Liver (tissue), 9 donors: ENCODE results near the gene GZMM. TPM values are rescaled to one million over a fixed set of nuclear protein-coding genes. Genes with fewer than 3 reads are reported as not detected.

ENCODE experiments used
- DNase-seq: peaks from one replicate; pipeline ENCODE4 v3.0.0-alpha.2; 2017; ENCODE audit warnings: low spot score
- H3K27ac ChIP-seq, 2 donors: one replicate each; pipeline ENCODE4 v1.7.0; 2013; ENCODE audit warnings: inconsistent platforms in 2 of 2, low read length in 2 of 2, control low read depth in 1 of 2, low read depth in 1 of 2, mild to moderate bottlenecking in 1 of 2
- H3K27me3 ChIP-seq, 4 donors: one replicate each; pipeline versions ENCODE4 v1.6.1 to v1.7.0; 2013; ENCODE audit warnings: low read length in 3 of 4, inconsistent platforms in 1 of 4, mild to moderate bottlenecking in 1 of 4, moderate library complexity in 1 of 4; ENCODE audit not compliant: control insufficient read depth in 4 of 4, insufficient read depth in 4 of 4
- H3K36me3 ChIP-seq, 4 donors: one replicate each; pipeline versions ENCODE4 v1.6.1 to v1.7.0; 2013; ENCODE audit warnings: low read length in 3 of 4, mild to moderate bottlenecking in 3 of 4, low read depth in 1 of 4, moderate library complexity in 1 of 4; ENCODE audit not compliant: control insufficient read depth in 4 of 4, insufficient read depth in 3 of 4
- H3K4me1 ChIP-seq, 4 donors: one replicate each; pipeline versions ENCODE4 v1.6.1 to v1.7.0; 2013; ENCODE audit warnings: low read length in 3 of 4, mild to moderate bottlenecking in 3 of 4, moderate library complexity in 1 of 4; ENCODE audit not compliant: control insufficient read depth in 4 of 4, insufficient read depth in 4 of 4
- H3K4me3 ChIP-seq, 3 donors: one replicate each; pipeline versions ENCODE4 v1.6.1 to v1.7.0; 2013; ENCODE audit warnings: low read length in 3 of 3, control low read depth in 1 of 3, low read depth in 1 of 3, mild to moderate bottlenecking in 1 of 3
- H3K9ac ChIP-seq, 2 donors: one replicate each; pipeline ENCODE4 v1.7.0; 2013; ENCODE audit warnings: low read length in 2 of 2, mild to moderate bottlenecking in 2 of 2, moderate library complexity in 2 of 2, control low read depth in 1 of 2, low read depth in 1 of 2
- H3K9me3 ChIP-seq, 4 donors: one replicate each; pipeline versions ENCODE4 v1.6.1 to v1.7.0; 2013; ENCODE audit warnings: low read length in 3 of 4; ENCODE audit not compliant: control insufficient read depth in 4 of 4
- EGR1 ChIP-seq, 2 donors: IDR thresholded peaks; 2 replicates each; pipeline ENCODE4 v1.6.1; 2016 to 2018; ENCODE audit warnings: antibody characterized with exemption in 2 of 2, low read depth in 2 of 2
- FOXA1 ChIP-seq: IDR thresholded peaks from 2 replicates; pipeline ENCODE4 v1.6.1; 2016; ENCODE audit warnings: antibody characterized with exemption
- FOXA2 ChIP-seq: IDR thresholded peaks from 2 replicates; pipeline ENCODE4 v1.6.1; 2016; ENCODE audit warnings: antibody characterized with exemption
- GABPA ChIP-seq, 2 donors: IDR thresholded peaks in 1 of 2; conservative IDR thresholded peaks in 1 of 2; 2 replicates each; pipeline ENCODE4 v1.6.1; 2016; ENCODE audit warnings: antibody characterized with exemption in 2 of 2, mild to moderate bottlenecking in 1 of 2, moderate library complexity in 1 of 2
- HNF4A ChIP-seq, 2 donors: conservative IDR thresholded peaks; 2 replicates each; pipeline ENCODE4 v1.6.1; 2016; ENCODE audit warnings: antibody characterized with exemption in 2 of 2, mild to moderate bottlenecking in 2 of 2
- HNF4G ChIP-seq: IDR thresholded peaks from 2 replicates; pipeline ENCODE4 v1.6.1; 2016; ENCODE audit warnings: antibody characterized with exemption
- JUND ChIP-seq, 2 donors: IDR thresholded peaks; 2 replicates each; pipeline ENCODE4 v1.6.1; 2016; ENCODE audit warnings: antibody characterized with exemption in 2 of 2
- NR2F2 ChIP-seq: IDR thresholded peaks from 2 replicates; pipeline ENCODE4 v1.6.1; 2016; ENCODE audit warnings: antibody characterized with exemption
- RAD21 ChIP-seq, 2 donors: IDR thresholded peaks; 2 replicates each; pipeline ENCODE4 v1.6.1; 2016; ENCODE audit warnings: antibody characterized with exemption in 2 of 2, mild to moderate bottlenecking in 2 of 2
- RXRA ChIP-seq, 2 donors: IDR thresholded peaks; 2 replicates each; pipeline ENCODE4 v1.6.1; 2017 to 2018; ENCODE audit warnings: antibody characterized with exemption in 2 of 2, mild to moderate bottlenecking in 1 of 2
- SP1 ChIP-seq: IDR thresholded peaks from 2 replicates; pipeline ENCODE4 v1.6.1; 2018; ENCODE audit warnings: antibody characterized with exemption, mild to moderate bottlenecking
- YY1 ChIP-seq: IDR thresholded peaks from 2 replicates; pipeline ENCODE4 v1.6.1; 2016; ENCODE audit warnings: antibody characterized with exemption, mild to moderate bottlenecking
- WGBS: extraction: QIAGEN DNeasy Blood & Tissue Kit; methylation state at CpG from one replicate; pipeline ENCODE4 v1.1.7; 2013; 5-methylcytosine and 5-hydroxymethylcytosine counted together
- polyA plus RNA-seq, 2 donors: library from polyadenylated mRNA; stranded (reverse) in 1 of 2; unstranded in 1 of 2; fragments of 200-250 nt in 1 of 2; fragments of >200 nt in 1 of 2; fragmentation: Nextera tagmentation in 1 of 2; extraction: Ambion mirVana in 1 of 2; gene quantifications; one replicate each; pipeline versions ENCODE4 v1.2.1 to v1.2.3, GENCODE V29; 2013 to 2015
- total RNA-seq, 2 donors: library from RNA; depleted of rRNA; stranded (reverse); fragments of >200 nt; gene quantifications; one replicate each; pipeline ENCODE4 v1.2.3, GENCODE V29; 2014
- TF ChIP-seq, protein P1 (sequence below): IDR thresholded peaks from 2 replicates; pipeline ENCODE4 v1.6.1; 2016; ENCODE audit warnings: antibody characterized with exemption, mild to moderate bottlenecking
- TF ChIP-seq, protein P2 (sequence below): IDR thresholded peaks from 2 replicates; pipeline ENCODE4 v1.6.1; 2016; ENCODE audit warnings: antibody characterized with exemption
- TF ChIP-seq, protein P3 (sequence below): fragments of 150-350 bp; IDR thresholded peaks from 2 replicates; pipeline ENCODE4 v1.5.1; 2017; ENCODE audit warnings: improper control_type of control experiment, low read depth, low read length; ENCODE audit not compliant: missing input control
- TF ChIP-seq, protein P4 (sequence below): IDR thresholded peaks from 2 replicates; pipeline ENCODE4 v1.6.1; 2016; ENCODE audit warnings: antibody characterized with exemption
- donor health status: healthy.
- donor health status: healthy.
- donor health status: healthy.
- donor health status: healthy.
- donor health status: healthy.

Gene GZMM
- total and polyA plus RNA-seq, 4 donors: 0.28 to 1.3 (median 1.1) TPM

DNA sequence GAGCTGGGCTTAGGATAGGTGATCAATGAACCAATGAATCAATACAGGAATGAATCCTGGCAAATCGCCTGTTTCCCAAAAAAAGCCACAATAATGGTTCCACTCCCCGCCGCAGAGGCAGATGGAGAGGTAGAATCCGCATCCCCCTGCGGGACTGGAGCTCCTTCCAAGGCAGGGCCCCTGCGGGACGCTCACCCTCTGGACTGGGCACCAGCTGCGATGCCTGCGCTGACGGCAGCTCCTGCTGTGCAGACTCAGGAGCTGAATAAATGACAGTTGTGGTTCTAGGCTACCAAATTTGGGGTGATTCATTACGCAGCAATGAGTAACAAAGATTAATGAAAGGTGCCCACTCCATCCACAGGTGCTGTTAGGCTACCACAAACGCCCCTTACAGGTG, 21.1 kb upstream of the GZMM start (continued):
- TF ChIP-seq, protein P1, sequence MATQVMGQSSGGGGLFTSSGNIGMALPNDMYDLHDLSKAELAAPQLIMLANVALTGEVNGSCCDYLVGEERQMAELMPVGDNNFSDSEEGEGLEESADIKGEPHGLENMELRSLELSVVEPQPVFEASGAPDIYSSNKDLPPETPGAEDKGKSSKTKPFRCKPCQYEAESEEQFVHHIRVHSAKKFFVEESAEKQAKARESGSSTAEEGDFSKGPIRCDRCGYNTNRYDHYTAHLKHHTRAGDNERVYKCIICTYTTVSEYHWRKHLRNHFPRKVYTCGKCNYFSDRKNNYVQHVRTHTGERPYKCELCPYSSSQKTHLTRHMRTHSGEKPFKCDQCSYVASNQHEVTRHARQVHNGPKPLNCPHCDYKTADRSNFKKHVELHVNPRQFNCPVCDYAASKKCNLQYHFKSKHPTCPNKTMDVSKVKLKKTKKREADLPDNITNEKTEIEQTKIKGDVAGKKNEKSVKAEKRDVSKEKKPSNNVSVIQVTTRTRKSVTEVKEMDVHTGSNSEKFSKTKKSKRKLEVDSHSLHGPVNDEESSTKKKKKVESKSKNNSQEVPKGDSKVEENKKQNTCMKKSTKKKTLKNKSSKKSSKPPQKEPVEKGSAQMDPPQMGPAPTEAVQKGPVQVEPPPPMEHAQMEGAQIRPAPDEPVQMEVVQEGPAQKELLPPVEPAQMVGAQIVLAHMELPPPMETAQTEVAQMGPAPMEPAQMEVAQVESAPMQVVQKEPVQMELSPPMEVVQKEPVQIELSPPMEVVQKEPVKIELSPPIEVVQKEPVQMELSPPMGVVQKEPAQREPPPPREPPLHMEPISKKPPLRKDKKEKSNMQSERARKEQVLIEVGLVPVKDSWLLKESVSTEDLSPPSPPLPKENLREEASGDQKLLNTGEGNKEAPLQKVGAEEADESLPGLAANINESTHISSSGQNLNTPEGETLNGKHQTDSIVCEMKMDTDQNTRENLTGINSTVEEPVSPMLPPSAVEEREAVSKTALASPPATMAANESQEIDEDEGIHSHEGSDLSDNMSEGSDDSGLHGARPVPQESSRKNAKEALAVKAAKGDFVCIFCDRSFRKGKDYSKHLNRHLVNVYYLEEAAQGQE: no peak
- TF ChIP-seq EGR1 (IDR thresholded peaks at IDR 0.05; ENCODE audit: low read depth in 2 of 2) (no peak), HNF4G (no peak), FOXA2 (no peak), SP1 (no peak)

DNA sequence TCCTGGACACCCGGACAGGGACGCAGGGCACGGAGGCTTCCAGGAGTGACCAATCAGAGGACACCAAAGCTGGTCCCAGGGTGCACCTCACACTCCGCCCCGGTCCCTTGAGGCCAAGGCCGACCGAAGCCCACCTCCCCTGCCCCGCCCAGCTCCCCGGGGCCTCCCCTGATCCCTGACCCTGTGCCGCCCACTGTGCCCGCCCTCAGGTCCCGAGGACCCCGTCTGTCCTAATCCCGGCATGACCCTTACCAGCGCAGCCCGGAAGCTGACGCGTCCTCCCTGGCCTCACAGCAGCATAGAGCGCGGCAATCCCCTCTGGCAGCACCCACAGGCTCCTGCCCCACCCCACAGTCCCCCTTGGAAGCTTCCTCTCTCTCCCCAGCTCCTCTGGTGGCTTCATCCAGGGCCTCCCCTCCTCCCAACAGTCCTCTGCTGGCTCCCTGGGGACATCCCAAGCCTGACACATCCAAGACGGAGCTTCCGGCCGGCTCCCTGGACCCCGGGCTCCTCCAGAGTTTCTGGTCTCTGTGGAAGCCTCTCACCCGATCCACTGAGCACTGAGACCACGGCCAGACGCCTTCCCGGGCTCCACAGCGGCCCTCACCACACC, 19.7 kb upstream of the GZMM start:
- Histone ChIP-seq H3K9me3 (no peaks in the 10 kb centered on the region), H3K36me3 (no peaks in the 10 kb centered on the region), H3K27ac (no peak overlapping the region), H3K4me1 (no peaks in the 10 kb centered on the region), H3K9ac (no peak overlapping the region), H3K4me3 (no peak overlapping the region), H3K27me3 (no peaks in the 10 kb centered on the region)
- TF ChIP-seq NR2F2 (no peak), YY1 (no peak), HNF4A (conservative IDR thresholded peaks at IDR 0.05) (no peak), RAD21 (IDR thresholded peaks at IDR 0.05) (no peak), GABPA (IDR thresholded peaks at IDR 0.05 in 1 of 2, conservative IDR thresholded peaks at IDR 0.05 in 1 of 2) (no peak), JUND (IDR thresholded peaks at IDR 0.05) (no peak), FOXA1 (no peak), EGR1 (IDR thresholded peaks at IDR 0.05; ENCODE audit: low read depth in 2 of 2) (no peak), RXRA (IDR thresholded peaks at IDR 0.05) (no peak)
- TF ChIP-seq, protein P2, sequence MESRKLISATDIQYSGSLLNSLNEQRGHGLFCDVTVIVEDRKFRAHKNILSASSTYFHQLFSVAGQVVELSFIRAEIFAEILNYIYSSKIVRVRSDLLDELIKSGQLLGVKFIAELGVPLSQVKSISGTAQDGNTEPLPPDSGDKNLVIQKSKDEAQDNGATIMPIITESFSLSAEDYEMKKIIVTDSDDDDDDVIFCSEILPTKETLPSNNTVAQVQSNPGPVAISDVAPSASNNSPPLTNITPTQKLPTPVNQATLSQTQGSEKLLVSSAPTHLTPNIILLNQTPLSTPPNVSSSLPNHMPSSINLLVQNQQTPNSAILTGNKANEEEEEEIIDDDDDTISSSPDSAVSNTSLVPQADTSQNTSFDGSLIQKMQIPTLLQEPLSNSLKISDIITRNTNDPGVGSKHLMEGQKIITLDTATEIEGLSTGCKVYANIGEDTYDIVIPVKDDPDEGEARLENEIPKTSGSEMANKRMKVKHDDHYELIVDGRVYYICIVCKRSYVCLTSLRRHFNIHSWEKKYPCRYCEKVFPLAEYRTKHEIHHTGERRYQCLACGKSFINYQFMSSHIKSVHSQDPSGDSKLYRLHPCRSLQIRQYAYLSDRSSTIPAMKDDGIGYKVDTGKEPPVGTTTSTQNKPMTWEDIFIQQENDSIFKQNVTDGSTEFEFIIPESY: no peak
- TF ChIP-seq, protein P3, sequence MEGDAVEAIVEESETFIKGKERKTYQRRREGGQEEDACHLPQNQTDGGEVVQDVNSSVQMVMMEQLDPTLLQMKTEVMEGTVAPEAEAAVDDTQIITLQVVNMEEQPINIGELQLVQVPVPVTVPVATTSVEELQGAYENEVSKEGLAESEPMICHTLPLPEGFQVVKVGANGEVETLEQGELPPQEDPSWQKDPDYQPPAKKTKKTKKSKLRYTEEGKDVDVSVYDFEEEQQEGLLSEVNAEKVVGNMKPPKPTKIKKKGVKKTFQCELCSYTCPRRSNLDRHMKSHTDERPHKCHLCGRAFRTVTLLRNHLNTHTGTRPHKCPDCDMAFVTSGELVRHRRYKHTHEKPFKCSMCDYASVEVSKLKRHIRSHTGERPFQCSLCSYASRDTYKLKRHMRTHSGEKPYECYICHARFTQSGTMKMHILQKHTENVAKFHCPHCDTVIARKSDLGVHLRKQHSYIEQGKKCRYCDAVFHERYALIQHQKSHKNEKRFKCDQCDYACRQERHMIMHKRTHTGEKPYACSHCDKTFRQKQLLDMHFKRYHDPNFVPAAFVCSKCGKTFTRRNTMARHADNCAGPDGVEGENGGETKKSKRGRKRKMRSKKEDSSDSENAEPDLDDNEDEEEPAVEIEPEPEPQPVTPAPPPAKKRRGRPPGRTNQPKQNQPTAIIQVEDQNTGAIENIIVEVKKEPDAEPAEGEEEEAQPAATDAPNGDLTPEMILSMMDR: no peak
- DNase-seq: no peak
- WGBS: 73% methylated on average over 29 of the region's 29 CpGs

DNA sequence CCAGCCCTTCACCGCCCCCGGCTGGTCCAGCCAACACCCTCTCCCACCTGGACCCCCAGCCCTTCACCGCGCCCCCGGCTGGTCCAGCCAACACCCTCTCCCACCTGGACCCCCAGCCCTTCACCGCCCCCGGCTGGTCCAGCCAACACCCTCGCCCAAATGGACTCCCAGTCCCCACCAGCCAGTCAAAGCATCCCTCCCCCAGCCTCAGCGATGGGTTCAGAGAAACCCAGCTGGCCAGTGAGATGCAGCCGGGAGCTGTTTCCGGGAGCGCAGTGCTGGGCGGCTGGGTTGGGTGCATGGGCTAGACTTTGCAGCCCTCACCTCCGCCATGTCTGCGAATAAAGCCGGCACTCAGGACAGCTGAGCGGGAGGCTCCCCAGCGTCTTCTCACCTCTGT, 18.8 kb upstream of the GZMM start:
- TF ChIP-seq SP1: no peak
- no peak for TF ChIP-seq HNF4A (conservative IDR thresholded peaks at IDR 0.05)
- TF ChIP-seq FOXA1: no peak
- TF ChIP-seq, protein P4, sequence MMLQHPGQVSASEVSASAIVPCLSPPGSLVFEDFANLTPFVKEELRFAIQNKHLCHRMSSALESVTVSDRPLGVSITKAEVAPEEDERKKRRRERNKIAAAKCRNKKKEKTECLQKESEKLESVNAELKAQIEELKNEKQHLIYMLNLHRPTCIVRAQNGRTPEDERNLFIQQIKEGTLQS: no peak
- no peak for TF ChIP-seq RXRA (IDR thresholded peaks at IDR 0.05)
- no peak for TF ChIP-seq JUND (IDR thresholded peaks at IDR 0.05)
- TF ChIP-seq, protein P2: no peak
- TF ChIP-seq, protein P1: no peak
- no peak for TF ChIP-seq NR2F2
- TF ChIP-seq HNF4G: no peak
- H3K4me1 ChIP-seq: no peaks in the 10 kb centered on the region
- no peak overlapping the region for H3K9ac ChIP-seq
- 73% methylated on average over 18 of the region's 18 CpGs for WGBS
- H3K4me3 ChIP-seq: no peak overlapping the region
- H3K36me3 ChIP-seq: no peaks in the 10 kb centered on the region
- H3K9me3 ChIP-seq: no peaks in the 10 kb centered on the region
- no peak overlapping the region for H3K27ac ChIP-seq
- DNase-seq: no peak
- H3K27me3 ChIP-seq: no peaks in the 10 kb centered on the region
